ENCODE results near the gene MALAT1. TPM values are rescaled to one million over a fixed set of nuclear protein-coding genes. Genes with fewer than 3 reads are reported as not detected.

MALAT1 gene
- total RNA-seq, 1 donor from 2014 or later: 16,459 TPM

DNA sequence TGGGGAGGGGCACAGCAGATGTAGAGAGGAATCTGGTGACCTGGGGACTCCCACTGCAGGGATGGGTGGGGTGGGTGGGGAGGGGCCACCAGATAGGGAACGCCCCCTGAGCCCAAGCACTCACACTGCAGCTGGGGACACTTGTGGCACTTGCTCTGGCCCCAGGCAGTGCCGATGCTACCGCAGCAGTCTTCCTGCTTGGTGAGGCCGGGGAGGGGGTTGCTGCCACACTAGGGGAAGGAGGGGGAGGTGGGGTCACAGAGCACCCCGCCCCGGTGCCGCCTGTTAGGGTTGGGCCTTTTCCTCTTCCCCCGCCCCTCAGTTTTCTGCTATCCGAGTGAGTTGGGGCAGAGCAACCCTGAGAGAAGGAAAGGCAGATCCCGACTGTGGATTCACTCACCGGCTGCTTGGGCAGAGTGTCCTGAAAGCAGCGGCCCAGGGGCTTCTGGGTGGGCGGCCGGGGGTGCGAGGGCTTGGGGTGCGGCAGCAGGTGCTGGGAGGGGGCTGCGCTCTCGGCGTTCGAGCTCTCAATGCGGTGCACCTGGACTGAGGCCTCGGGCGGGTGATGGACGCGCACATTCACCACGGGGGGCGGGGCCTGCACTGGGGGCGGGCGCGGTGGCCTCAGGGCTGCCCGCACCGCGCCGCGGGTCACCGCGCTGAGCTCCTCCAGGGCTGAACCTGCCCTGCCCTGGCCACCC is 54.6 kb downstream of the MALAT1 start:
- intact Hi-C loops (cut with DNase I): no loop called here
- no peaks in the 10 kb centered on the region for H3K27me3 ChIP-seq
- DNase-seq (ENCODE audit: extremely low spot score in 2 of 2): no peak

DNA sequence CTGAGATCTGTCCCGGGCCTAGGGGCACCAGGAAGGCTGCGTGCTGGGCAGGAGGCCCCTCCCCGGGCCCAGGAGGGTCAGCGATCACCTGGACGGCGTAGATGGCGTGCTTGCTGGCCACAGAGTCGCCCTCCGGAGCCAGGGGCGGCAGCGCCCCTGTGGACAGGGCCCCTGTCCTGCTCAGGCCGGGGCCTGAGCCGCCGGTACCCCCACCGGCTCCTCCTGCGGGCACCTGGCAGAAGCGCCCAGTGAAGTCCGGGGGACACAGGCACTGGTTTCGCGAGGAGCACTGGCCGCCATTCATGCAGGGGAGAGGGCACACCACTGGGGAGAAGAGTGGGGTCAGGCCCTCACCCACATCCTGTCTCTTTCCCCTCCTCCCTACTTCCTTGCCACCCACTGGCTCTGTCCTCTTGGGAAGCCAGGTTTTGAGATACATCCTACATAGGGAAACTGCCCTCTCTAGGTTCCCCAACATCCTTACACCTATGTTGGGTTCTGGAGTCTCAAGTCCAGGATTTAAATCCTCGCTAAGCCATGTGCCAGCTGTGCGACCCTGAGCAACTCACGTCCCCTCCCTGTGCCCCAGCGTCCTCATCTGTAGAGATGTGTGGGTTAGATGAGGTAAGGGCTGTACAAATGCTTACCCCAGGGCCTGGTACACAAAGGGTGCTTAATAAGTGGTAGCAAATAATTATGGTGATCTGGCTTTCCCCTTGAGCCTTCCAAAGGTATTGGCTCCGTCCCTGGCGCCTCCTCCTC is 55.4 kb downstream of the MALAT1 start:
- Histone ChIP-seq H3K27me3 (no peaks in the 10 kb centered on the region), H3K4me3 (no peak overlapping the region)

More for the DNA sequence above, 54.6 kb downstream of the MALAT1 start:
- TF ChIP-seq POLR2A (IDR thresholded peaks at IDR 0.05) (no peak), POLR2AphosphoS5 (IDR thresholded peaks at IDR 0.05; ENCODE audit: insufficient read depth in 1 of 2, low read depth in 1 of 2) (no peak)
- TF ChIP-seq, protein P1, sequence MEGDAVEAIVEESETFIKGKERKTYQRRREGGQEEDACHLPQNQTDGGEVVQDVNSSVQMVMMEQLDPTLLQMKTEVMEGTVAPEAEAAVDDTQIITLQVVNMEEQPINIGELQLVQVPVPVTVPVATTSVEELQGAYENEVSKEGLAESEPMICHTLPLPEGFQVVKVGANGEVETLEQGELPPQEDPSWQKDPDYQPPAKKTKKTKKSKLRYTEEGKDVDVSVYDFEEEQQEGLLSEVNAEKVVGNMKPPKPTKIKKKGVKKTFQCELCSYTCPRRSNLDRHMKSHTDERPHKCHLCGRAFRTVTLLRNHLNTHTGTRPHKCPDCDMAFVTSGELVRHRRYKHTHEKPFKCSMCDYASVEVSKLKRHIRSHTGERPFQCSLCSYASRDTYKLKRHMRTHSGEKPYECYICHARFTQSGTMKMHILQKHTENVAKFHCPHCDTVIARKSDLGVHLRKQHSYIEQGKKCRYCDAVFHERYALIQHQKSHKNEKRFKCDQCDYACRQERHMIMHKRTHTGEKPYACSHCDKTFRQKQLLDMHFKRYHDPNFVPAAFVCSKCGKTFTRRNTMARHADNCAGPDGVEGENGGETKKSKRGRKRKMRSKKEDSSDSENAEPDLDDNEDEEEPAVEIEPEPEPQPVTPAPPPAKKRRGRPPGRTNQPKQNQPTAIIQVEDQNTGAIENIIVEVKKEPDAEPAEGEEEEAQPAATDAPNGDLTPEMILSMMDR (IDR thresholded peaks at IDR 0.05): no peak
- Histone ChIP-seq H3K4me1 (peaks cover 49% of the 10 kb centered on the region), H3K27ac (no peak overlapping the region), H3K36me3 (peaks cover 0 to 35% of the 10 kb centered on the region in 2 donors), H3K9me3 (no peaks in the 10 kb centered on the region), H3K4me3 (no peak overlapping the region)

DNA sequence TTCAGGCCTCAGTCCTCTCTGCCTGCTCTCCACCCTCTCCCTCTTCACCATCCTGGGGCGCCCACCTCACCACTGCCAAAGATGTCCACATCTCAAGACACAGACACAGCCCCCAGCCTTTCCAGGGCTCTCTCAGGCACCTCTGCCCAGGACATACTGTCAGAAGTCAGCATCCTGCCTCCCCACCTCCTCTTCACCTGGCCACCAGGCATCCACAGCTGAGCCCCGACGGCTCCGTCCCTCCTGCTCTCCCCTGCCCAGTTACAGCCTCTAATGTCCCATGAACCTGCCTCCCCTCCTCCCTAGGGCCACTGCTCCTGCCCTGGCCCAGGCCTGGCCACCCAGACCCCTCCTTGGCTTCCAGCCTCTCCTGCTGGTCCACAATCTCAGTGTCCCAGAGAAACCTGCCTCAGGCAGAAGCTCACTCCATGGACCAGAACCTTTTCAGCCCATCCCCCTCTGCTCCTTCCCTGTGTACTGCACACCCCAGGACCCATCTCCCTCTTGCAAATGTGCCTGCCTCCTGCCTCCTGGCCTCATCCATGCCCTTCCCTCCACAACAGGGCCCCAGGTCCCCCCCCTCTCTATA is 56.1 kb downstream of the MALAT1 start:
- peak overlapping the region; percentile 98 for H3K27ac ChIP-seq
- intact Hi-C loops (cut with DNase I): no loop called here
- H3K9me3 ChIP-seq: no peaks in the 10 kb centered on the region
- TF ChIP-seq, protein P1 (IDR thresholded peaks at IDR 0.05): no peak
- no peak for TF ChIP-seq POLR2AphosphoS5 (IDR thresholded peaks at IDR 0.05; ENCODE audit: insufficient read depth in 1 of 2, low read depth in 1 of 2)
- TF ChIP-seq POLR2A (IDR thresholded peaks at IDR 0.05): no peak
- peaks cover 64% of the 10 kb centered on the region for H3K4me1 ChIP-seq
- no peak overlapping the region for H3K4me3 ChIP-seq
- DNase-seq (ENCODE audit: extremely low spot score in 2 of 2): no peak
- H3K36me3 ChIP-seq: peaks cover 0 to 26% of the 10 kb centered on the region in 2 donors
- H3K27me3 ChIP-seq: no peaks in the 10 kb centered on the region

More for the DNA sequence above, 55.4 kb downstream of the MALAT1 start:
- H3K4me1 ChIP-seq: peaks cover 57% of the 10 kb centered on the region
- no peaks in the 10 kb centered on the region for H3K9me3 ChIP-seq
- no peak for DNase-seq (ENCODE audit: extremely low spot score in 2 of 2)
- peaks cover 0 to 27% of the 10 kb centered on the region in 2 donors for H3K36me3 ChIP-seq
- intact Hi-C loops (cut with DNase I): no loop called here
- peak overlapping the region; percentile 98 for H3K27ac ChIP-seq
- TF ChIP-seq POLR2A (IDR thresholded peaks at IDR 0.05) (no peak), POLR2AphosphoS5 (IDR thresholded peaks at IDR 0.05; ENCODE audit: insufficient read depth in 1 of 2, low read depth in 1 of 2) (no peak)
- TF ChIP-seq, protein P1 (IDR thresholded peaks at IDR 0.05): no peak

DNA sequence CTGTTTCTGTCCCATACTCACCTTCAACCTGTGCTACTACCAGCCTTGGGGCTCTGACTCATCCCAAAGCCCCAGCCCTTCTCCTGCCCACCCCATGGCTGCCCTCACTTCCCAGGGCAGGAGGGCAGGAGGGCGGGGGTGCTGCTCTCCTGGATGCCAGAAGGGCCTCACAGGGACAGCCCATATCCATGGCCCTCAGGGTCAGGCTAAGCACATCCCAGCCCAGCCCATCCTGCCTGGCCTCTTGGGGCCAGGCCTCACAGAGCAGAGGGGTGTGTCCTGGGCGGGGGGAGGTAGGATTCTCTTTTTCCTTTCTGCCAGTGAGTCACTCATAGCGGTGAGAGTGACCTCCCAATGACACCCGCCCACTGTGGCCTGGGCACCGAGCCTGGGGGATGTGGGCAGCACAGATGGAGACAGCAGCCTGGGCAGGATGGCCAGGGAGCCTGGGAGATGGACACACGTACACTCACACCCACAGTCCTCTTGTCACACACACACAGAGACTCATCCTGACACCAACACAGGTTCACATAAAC is 56.9 kb downstream of the MALAT1 start:
- DNase-seq (ENCODE audit: extremely low spot score in 2 of 2): no peak
- Histone ChIP-seq H3K9me3 (no peaks in the 10 kb centered on the region), H3K36me3 (peaks cover 0 to 25% of the 10 kb centered on the region in 2 donors), H3K27ac (peak overlapping the region; percentile 98), H3K27me3 (no peaks in the 10 kb centered on the region), H3K4me3 (peak overlapping the region in 1 of 2 donors; percentile 90), H3K4me1 (peaks cover 72% of the 10 kb centered on the region)
- intact Hi-C loops (cut with DNase I): no loop called here
- TF ChIP-seq, protein P1 (IDR thresholded peaks at IDR 0.05): no peak
- peak in 1 of 2 donors; percentile 59 for TF ChIP-seq POLR2AphosphoS5 (IDR thresholded peaks at IDR 0.05; ENCODE audit: insufficient read depth in 1 of 2, low read depth in 1 of 2)

Small RNAs within 50 kb of the gene (small RNA-seq; reads per million reads assigned to genes)
- gene RF01684: not detected

Other genes starting within 250 kb of the MALAT1 start
- 9.6 TPM for gene POLA2, start 237.1 kb upstream of the MALAT1 start, total RNA-seq
- 27.7 TPM for gene CDC42EP2, start 184.2 kb upstream of the MALAT1 start, total RNA-seq
- gene DPF2, start 165.2 kb upstream of the MALAT1 start, total RNA-seq: 33.1 TPM
- gene TIGD3, start 144.3 kb upstream of the MALAT1 start, total RNA-seq: not detected
- 2.2 TPM for gene SLC25A45, start 116.4 kb upstream of the MALAT1 start, total RNA-seq
- 53.3 TPM for gene FRMD8, start 112.4 kb upstream of the MALAT1 start, total RNA-seq
- gene NEAT1, start 76.2 kb upstream of the MALAT1 start, total RNA-seq: 857 TPM
- gene SCYL1, start 26.0 kb downstream of the MALAT1 start, total RNA-seq: 77.3 TPM
- 246 TPM for gene LTBP3, start 59.3 kb downstream of the MALAT1 start, total RNA-seq
- gene ZNRD2, start 71.4 kb downstream of the MALAT1 start, total RNA-seq: 68.5 TPM
- 62.4 TPM for gene FAM89B, start 73.5 kb downstream of the MALAT1 start, total RNA-seq
- 123 TPM for gene EHBP1L1, start 77.0 kb downstream of the MALAT1 start, total RNA-seq
- gene KCNK7, start 96.8 kb downstream of the MALAT1 start, total RNA-seq: 12.0 TPM
- 38.1 TPM for gene MAP3K11, start 115.2 kb downstream of the MALAT1 start, total RNA-seq
- gene PCNX3, start 116.7 kb downstream of the MALAT1 start, total RNA-seq: 24.8 TPM
- gene SIPA1, start 139.1 kb downstream of the MALAT1 start, total RNA-seq: 63.3 TPM
- gene RELA, start 163.9 kb downstream of the MALAT1 start, total RNA-seq: 59.2 TPM
- gene KAT5, start 213.2 kb downstream of the MALAT1 start, total RNA-seq: 58.9 TPM
- 66.8 TPM for gene RNASEH2C, start 221.8 kb downstream of the MALAT1 start, total RNA-seq